ENCODE measurements around the gene NEK2. TPM values are rescaled to one million over a fixed set of nuclear protein-coding genes. Genes with fewer than 3 reads are reported as not detected.
"Not testable (repeated sequence)": the region's sequence is repeated elsewhere in the genome, so short reads cannot be mapped to it uniquely, and the experiment has no call there.

NEK2 gene
- total RNA-seq, 1 donor from 2014 or later = 0.13 TPM

DNA sequence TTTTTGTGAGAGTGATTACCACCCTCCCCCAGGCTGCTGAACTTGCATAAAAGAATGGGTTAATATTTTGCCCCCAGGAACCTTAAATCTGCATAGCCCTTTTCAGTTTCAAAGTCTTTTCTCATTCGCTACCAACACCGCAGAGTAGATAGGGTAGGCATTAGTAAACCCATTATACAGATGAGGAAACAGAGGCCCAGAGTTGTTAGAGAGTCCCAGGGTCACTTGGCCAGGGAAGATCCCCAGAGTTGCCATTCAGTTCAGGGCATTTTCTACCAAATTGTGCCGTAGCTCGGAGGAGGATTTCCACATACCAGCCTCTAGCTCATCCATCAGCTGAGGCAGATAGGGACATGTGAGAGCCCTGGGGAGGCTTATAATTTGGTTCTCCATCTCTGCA, 40.5 kb downstream of the NEK2 start:
- no peak for DNase-seq (ENCODE audit: low spot score)
- no peak for ATAC-seq

DNA sequence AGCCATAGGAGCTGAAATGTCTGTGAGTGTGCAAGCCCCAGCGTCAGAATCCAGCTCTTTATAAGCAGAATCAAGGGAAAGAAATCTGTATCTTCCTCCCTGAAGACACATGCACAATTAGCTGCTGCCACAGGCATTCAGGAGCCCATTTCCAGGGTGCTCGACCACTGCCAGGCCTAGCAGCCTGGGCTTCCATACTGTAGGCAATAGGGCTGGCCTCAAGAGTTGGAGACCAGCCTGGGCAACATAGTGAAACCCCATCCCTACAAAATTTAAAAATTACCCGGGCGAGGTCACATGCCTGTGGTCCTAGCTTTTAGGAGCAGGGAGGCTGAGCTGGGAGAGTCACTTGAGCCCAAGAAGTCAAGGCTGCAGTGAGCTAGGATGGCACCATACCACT, 41.0 kb downstream of the NEK2 start:
- ATAC-seq (no peak), DNase-seq (ENCODE audit: low spot score) (no peak)

- DNase-seq (ENCODE audit: low spot score) = no peak
- ATAC-seq = no peak
Observed at GRCh38 chr1:211633524-211633846, 41.9 kb downstream of the NEK2 start.

DNA sequence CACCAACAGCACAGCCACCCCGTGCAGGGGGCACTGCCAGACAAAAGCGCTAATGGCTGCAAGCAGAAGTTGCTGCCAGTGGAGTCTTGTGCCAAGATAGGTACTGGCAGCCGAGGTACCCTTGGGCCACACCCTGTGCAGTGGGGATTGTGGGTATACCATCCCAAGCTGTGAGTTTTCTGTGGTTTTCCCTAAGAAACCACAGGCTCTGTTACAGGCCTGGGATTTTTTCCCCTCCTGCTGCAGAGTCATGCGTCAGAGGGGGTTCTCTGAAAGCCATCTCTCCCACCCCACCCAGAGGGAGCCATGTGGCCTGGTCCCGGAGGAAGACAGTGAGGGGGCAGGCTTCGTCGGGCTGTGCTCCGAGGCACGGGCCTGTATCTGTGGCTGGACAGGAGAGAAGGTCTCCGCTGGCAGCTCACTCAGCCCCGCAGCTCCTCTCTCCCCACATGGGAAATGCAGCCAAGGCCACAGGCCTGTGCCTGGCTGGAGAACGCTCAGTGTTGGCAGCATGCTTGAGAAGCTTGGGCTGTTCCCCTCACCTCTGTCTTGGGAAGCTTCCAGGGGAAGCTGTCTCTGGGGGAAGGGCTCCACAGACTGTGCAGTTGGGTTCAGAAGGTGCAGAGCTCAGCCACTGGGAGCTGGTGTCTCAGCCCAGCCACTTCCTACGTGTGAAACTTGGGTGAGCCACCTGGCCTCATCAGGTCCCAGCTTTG, 42.5 kb downstream of the NEK2 start:
- DNase-seq (ENCODE audit: low spot score) (peak; percentile 90), ATAC-seq (peak; percentile 88)

DNA sequence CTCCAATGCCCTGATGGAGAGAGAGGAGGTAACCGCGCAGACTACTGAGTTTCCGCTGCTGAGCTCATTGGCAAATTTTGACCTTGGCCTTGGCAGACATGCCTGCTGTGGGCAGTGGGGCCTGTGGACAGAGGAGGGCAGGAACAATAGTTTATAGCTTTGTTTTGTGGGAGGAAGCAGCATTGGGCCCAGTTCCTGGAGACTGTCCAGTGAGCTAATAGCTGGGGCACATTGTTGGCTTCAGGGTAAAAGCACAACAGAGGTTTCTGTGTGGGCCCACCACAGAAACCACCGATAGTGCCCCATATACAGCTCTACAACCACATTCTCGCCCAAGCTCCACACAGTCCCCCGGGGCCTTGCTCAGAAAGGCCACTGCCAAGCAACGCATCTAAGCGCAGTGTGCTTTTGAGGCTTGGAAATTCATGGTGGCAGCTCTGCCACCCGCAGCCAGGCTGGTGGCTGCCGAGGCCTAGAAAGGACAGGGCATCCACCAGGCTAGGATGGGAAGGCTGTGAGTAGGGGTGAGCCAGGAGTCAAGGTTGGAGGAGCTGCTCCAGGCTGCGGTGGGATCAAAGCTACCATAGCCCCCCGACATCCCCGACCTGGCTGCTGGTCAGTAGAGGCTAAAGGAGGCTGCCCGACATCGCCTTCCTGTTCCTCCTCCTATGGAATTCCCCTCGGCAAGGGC, 43.2 kb downstream of the NEK2 start:
- ATAC-seq = no peak
- DNase-seq (ENCODE audit: low spot score) = no peak

DNA sequence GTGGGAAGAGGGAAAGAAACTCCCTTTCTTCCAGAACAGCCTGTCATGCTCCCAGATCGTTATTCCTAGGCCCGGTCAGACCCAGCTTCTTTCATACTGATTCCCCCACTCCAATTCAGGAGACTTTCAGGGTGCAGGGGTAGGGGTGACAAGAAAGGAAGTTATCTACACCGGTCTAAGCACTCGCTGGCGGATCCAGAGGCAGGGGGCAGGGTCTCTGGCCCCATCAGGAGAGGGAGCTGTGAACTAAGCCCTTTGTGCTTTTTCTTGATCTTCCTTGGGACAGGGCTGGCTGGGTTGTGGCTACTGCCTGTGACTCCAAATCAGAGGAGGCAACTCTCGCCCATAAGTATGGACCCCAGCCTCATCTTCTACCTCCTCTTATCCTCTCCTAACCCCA, 44.3 kb downstream of the NEK2 start:
- DNase-seq (ENCODE audit: low spot score) (no peak), ATAC-seq (no peak)

GRCh38 chr1:211630236-211631081, 45.0 kb downstream of the NEK2 start:
- ATAC-seq (no peak), DNase-seq (ENCODE audit: low spot score) (no peak)

GRCh38 chr1:211628417-211628816, 47.0 kb downstream of the NEK2 start:
- ATAC-seq (no peak), DNase-seq (ENCODE audit: low spot score) (no peak)

DNA sequence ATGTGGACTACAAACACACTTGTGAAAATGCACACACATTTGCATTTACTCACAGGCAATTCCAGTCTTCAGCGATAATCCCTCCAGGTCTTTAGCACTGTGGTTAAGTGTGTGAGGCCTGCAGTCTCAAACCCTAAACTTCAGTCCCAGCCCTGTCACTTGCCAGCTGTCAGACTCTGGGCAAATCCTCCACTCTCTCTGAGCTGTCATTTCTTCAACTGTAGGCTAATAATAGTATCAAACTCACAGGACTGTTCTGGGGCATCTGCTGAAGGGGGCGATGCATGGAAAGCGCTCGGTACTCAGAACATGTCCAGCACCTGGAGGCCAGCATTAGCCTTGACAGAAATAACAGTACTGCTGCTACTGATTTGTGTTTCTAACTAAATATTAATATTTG, 48.2 kb downstream of the NEK2 start:
- ATAC-seq = no peak
- DNase-seq (ENCODE audit: low spot score) = no peak

- ATAC-seq; DNase-seq (ENCODE audit: low spot score): not testable (repeated sequence)
Observed at GRCh38 chr1:211625866-211626265, 49.6 kb downstream of the NEK2 start.

DNA sequence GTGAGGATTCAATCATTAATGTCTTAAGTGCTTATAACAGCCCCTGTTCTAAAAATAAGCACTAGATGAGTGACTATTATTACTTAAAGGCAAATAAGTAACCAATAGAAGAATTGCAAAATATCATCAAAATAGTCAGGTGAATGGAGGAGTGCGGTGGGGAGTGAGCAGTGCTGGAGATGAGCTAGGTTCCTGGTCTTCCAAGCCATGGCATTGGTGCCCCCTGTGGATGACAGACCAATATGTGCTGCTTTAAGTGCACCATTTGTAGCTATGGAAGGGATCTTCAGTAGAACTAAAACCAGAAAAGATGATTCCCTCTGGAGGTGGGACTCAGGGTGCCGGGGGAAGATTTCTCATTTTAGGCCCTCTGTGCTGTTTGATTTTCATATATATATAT, 50.4 kb downstream of the NEK2 start:
- ATAC-seq (peak; percentile 97), DNase-seq (ENCODE audit: low spot score) (no peak)

- no peak for DNase-seq (ENCODE audit: low spot score)
- no peak for ATAC-seq
Observed at GRCh38 chr1:211623515-211623914, 51.9 kb downstream of the NEK2 start.

DNA sequence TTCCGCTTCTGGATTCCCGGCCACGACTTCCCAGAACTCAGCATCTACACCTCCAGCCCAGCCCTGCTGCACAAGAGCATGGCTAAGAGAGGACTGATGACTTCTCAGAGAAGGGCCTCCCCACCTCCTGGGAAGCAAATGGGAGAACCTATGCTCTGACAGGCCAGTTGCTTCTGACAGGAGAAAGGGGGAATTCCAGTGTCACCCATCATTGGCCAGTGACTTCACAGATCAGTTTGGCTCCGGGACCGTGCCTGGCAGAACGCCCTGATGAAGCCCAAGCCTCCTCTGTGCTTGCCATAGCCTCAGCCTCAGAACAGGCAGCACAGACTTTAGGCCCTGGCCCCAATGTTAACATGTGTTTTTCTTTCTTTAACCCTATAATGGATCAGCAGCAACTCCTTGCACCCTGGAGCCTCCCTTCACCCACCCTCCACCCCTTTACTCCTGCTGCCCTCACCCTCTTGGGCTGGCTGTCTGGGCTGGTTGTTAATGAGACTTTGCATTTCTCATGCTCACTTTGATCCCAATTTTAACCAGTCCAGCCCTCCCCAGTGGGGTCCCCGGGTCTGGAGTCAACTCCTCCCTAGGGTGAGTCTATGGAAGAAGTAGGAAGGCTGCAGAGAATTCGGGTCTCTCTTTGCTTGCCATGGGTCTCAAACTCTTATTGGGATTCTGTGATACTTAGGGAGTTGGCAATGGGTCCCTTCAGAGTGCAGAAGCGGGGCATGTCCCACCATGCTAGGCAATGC, 53.8 kb downstream of the NEK2 start:
- no peak for ATAC-seq
- DNase-seq (ENCODE audit: low spot score) = no peak

DNA sequence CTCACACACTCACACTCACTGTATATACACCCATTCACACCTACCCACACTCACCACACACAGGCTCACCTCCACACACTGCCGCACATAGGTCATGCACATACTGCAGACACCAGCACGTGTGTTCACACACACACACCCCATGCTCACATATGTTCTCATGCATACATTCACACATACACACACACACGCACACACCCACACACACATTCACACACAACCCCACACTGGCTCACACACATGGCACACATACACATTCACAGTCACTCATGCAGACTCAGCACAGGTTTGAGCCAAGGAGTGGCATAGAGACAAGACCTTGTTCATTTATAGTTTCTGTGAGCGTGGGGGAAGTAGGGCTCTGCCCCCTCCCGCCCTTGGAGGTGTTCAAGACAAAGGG, 55.3 kb downstream of the NEK2 start:
- no peak for ATAC-seq
- no peak for DNase-seq (ENCODE audit: low spot score)

GRCh38 chr1:211619033-211619996, 56.1 kb downstream of the NEK2 start:
- DNase-seq (ENCODE audit: low spot score) = no peak

GRCh38 chr1:211616965-211617297, 58.5 kb downstream of the NEK2 start:
- DNase-seq (ENCODE audit: low spot score) (no peak), ATAC-seq (no peak)

More at GRCh38 chr1:211619033-211619996, 56.1 kb downstream of the NEK2 start:
- ATAC-seq = peak; percentile 77

- ATAC-seq = peak; percentile 66
Observed at GRCh38 chr1:211616231-211616964, 59.0 kb downstream of the NEK2 start.

DNA sequence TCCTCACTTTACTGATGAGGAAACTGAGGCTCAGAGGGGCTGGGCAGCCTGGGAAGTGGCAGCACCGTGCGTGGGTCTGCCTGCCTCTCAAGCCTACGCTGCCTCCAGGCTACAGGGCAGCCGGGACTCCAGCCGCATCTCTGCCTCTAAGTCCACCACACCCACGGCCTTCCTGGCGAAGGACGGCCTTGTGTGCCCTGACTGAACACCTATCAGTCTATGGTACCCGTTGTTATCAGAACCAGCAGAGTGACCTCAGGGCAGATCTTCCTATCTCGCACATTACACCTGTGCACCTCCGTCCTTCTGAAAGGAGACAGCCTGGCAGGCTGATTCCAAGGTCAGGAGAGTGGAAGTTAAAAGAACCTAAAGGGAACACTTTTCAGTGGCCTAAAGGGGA, 60.8 kb downstream of the NEK2 start:
- ATAC-seq (no peak), DNase-seq (ENCODE audit: low spot score) (no peak)

More at GRCh38 chr1:211616231-211616964, 59.0 kb downstream of the NEK2 start:
- peak; percentile 79 for DNase-seq (ENCODE audit: low spot score)

DNA sequence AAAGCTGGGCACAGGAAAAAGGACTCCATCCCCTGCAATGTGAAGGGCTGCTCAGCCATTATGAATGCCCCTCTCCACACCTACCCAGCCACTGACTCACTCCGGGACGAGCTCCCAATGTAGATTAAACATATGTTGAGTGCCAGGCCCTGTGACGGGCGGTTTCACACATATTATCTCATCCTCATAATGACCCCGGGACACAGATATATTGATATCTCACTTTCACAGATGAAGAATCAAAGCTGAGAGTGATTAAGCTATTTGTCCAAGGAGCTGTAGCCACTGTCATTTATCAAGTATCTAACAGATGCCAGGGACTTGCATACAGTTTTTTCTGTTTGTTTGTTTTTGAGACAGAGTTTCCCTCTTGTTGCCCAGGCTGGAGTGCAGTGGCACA, 61.5 kb downstream of the NEK2 start:
- DNase-seq (ENCODE audit: low spot score) (no peak), ATAC-seq (no peak)
